Panc1 (cell line): ENCODE results near the gene PRDM10. TPM values are rescaled to one million over a fixed set of nuclear protein-coding genes. Genes with fewer than 3 reads are reported as not detected.

Experiments used
- ATAC-seq: fragments of 200-7000 bp; cut with Tn5 transposase; 2 replicates; pipeline ENCODE4 v1.9.1; 2020; ENCODE audit warnings: mild to moderate bottlenecking, moderate library complexity
- BruUV-seq: library from RNA; stranded (reverse); fragments of 400-500 nt; replicated peaks from 2 replicates; lab custom pipeline; 2021; lab: Mats Ljungman, UMichigan
- CTCF ChIA-PET: fragments of 300-600 bp; sonication (Branson Sonifier 250); formaldehyde crosslinking; loops from one replicate; lab custom pipeline; 2022; ENCODE audit warnings: antibody characterized with exemption; lab: Charles Lee
- POLR2A ChIA-PET: fragments of 300-600 bp; sonication (Branson Sonifier 250); formaldehyde crosslinking; loops from one replicate; lab custom pipeline; 2022; ENCODE audit warnings: antibody characterized with exemption; lab: Charles Lee
- DNase-seq: peaks from one replicate; pipeline ENCODE4 v3.0.0-alpha.2; 2010; ENCODE audit warnings: low read depth, low spot score
- H3K27ac ChIP-seq: 2 replicates; pipeline ENCODE4 v1.5.1; 2011; ENCODE audit warnings: mild to moderate bottlenecking, low read length, inconsistent platforms
- H3K27me3 ChIP-seq: fragments of 200-500 bp; sonication (Bioruptor generic); 2 replicates; pipeline ENCODE4 v1.6.0; 2014; ENCODE audit warnings: low read length, inconsistent platforms; ENCODE audit not compliant: control insufficient read depth, insufficient read depth
- H3K36me3 ChIP-seq: fragments of 200-500 bp; sonication (Bioruptor generic); 2 replicates; pipeline ENCODE4 v1.5.1; 2014; ENCODE audit warnings: inconsistent platforms, mild to moderate bottlenecking, low read length, moderate library complexity; ENCODE audit not compliant: control insufficient read depth, insufficient read depth
- H3K4me1 ChIP-seq: 2 replicates; pipeline ENCODE4 v1.5.1; 2011; ENCODE audit warnings: inconsistent platforms, mild to moderate bottlenecking, low read length, moderate library complexity; ENCODE audit not compliant: control insufficient read depth, insufficient read depth
- H3K4me3 ChIP-seq, 2 experiments: 2 replicates each; pipeline ENCODE4 v1.5.1; 2011 to 2012; ENCODE audit warnings: low read depth in 2 of 2, low read length in 2 of 2, mild to moderate bottlenecking in 2 of 2, inconsistent platforms in 1 of 2, moderate library complexity in 1 of 2
- H3K9me3 ChIP-seq: fragments of 200-500 bp; sonication (Bioruptor generic); 2 replicates; pipeline ENCODE4 v1.5.1; 2014; ENCODE audit warnings: low read depth, mild to moderate bottlenecking, inconsistent platforms, low read length, moderate library complexity; ENCODE audit not compliant: control insufficient read depth, insufficient read depth
- POLR2AphosphoS5 ChIP-seq: IDR thresholded peaks from 2 replicates; pipeline ENCODE4 v1.6.1; 2012; ENCODE audit warnings: mild to moderate bottlenecking, low read depth, low read length, moderate library complexity
- SIN3A ChIP-seq: IDR thresholded peaks from 2 replicates; pipeline ENCODE4 v1.6.1; 2012; ENCODE audit warnings: low read depth, mild to moderate bottlenecking, low read length, moderate library complexity, borderline replicate concordance; ENCODE audit not compliant: insufficient read depth
- TCF7L2 ChIP-seq: IDR thresholded peaks from 2 replicates; pipeline ENCODE4 v1.6.1; 2011; ENCODE audit warnings: mild to moderate bottlenecking, low read depth, low read length, inconsistent platforms
- in situ Hi-C: cut with HindIII; loops from 2 replicates; pipeline ENCODE4 v1.10.0; 2016; ENCODE audit warnings: low sequenced_read_pairs, low pct_unique_long_range_greater_than_20kb
- intact Hi-C: fragments of 100-400 bp; cut with micrococcal nuclease; formaldehyde crosslinking; loops from one replicate; pipeline ENCODE4 v1.10.0; 2022; ENCODE audit not compliant: unreplicated experiment
- total RNA-seq: library from RNA; stranded (reverse); gene quantifications from one replicate; pipeline ENCODE4 v1.2.1, GENCODE V29; 2021; ENCODE audit not compliant: unreplicated experiment
- TF ChIP-seq, protein P1 (sequence below), 2 experiments: IDR thresholded peaks; 2 replicates each; pipeline ENCODE4 v1.6.1; 2011 to 2012; ENCODE audit warnings: low read depth in 2 of 2, control low read depth in 1 of 2, low read length in 1 of 2, mild to moderate bottlenecking in 1 of 2, moderate library complexity in 1 of 2; ENCODE audit not compliant: insufficient read depth in 1 of 2
- TF ChIP-seq, protein P2 (sequence below): fragments of 450-650 bp; IDR thresholded peaks from 2 replicates; pipeline ENCODE4 v1.5.1; 2017; ENCODE audit warnings: mild to moderate bottlenecking

PRDM10 gene
- total RNA-seq, 1 experiment from 2014 or later: 12.5 TPM

GRCh38 chr11:129975543-129975942 lies 27.1 kb downstream of the PRDM10 start:
- TF ChIP-seq POLR2AphosphoS5: no peak
- TF ChIP-seq, protein P1, sequence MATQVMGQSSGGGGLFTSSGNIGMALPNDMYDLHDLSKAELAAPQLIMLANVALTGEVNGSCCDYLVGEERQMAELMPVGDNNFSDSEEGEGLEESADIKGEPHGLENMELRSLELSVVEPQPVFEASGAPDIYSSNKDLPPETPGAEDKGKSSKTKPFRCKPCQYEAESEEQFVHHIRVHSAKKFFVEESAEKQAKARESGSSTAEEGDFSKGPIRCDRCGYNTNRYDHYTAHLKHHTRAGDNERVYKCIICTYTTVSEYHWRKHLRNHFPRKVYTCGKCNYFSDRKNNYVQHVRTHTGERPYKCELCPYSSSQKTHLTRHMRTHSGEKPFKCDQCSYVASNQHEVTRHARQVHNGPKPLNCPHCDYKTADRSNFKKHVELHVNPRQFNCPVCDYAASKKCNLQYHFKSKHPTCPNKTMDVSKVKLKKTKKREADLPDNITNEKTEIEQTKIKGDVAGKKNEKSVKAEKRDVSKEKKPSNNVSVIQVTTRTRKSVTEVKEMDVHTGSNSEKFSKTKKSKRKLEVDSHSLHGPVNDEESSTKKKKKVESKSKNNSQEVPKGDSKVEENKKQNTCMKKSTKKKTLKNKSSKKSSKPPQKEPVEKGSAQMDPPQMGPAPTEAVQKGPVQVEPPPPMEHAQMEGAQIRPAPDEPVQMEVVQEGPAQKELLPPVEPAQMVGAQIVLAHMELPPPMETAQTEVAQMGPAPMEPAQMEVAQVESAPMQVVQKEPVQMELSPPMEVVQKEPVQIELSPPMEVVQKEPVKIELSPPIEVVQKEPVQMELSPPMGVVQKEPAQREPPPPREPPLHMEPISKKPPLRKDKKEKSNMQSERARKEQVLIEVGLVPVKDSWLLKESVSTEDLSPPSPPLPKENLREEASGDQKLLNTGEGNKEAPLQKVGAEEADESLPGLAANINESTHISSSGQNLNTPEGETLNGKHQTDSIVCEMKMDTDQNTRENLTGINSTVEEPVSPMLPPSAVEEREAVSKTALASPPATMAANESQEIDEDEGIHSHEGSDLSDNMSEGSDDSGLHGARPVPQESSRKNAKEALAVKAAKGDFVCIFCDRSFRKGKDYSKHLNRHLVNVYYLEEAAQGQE (IDR thresholded peaks at IDR 0.05; ENCODE audit: insufficient read depth in 1 of 2, low read depth in 2 of 2, low read length in 1 of 2): no peak
- TF ChIP-seq, protein P2, sequence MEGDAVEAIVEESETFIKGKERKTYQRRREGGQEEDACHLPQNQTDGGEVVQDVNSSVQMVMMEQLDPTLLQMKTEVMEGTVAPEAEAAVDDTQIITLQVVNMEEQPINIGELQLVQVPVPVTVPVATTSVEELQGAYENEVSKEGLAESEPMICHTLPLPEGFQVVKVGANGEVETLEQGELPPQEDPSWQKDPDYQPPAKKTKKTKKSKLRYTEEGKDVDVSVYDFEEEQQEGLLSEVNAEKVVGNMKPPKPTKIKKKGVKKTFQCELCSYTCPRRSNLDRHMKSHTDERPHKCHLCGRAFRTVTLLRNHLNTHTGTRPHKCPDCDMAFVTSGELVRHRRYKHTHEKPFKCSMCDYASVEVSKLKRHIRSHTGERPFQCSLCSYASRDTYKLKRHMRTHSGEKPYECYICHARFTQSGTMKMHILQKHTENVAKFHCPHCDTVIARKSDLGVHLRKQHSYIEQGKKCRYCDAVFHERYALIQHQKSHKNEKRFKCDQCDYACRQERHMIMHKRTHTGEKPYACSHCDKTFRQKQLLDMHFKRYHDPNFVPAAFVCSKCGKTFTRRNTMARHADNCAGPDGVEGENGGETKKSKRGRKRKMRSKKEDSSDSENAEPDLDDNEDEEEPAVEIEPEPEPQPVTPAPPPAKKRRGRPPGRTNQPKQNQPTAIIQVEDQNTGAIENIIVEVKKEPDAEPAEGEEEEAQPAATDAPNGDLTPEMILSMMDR: no peak
- no peak for TF ChIP-seq SIN3A
- no peak for TF ChIP-seq TCF7L2
- ChIA-PET POLR2A (no interaction called here), CTCF (no interaction called here)
- DNase-seq (no peak), ATAC-seq (no peak)
- Histone ChIP-seq H3K4me3 (no peak overlapping the region), H3K4me1 (no peaks in the 10 kb centered on the region), H3K36me3 (no peaks in the 10 kb centered on the region), H3K27me3 (no peaks in the 10 kb centered on the region), H3K27ac (no peak overlapping the region), H3K9me3 (no peaks in the 10 kb centered on the region)
- in situ Hi-C loops (no loop called here), intact Hi-C loops (no loop called here)
- BruUV-seq: no TSS peak

GRCh38 chr11:129974672-129975071 lies 28.0 kb downstream of the PRDM10 start:
- Histone ChIP-seq H3K4me3 (no peak overlapping the region), H3K27ac (no peak overlapping the region), H3K36me3 (no peaks in the 10 kb centered on the region), H3K4me1 (no peaks in the 10 kb centered on the region), H3K9me3 (no peaks in the 10 kb centered on the region), H3K27me3 (no peaks in the 10 kb centered on the region)
- ChIA-PET POLR2A (no interaction called here), CTCF (no interaction called here)
- intact Hi-C loops: no loop called here
- TF ChIP-seq, protein P2: no peak
- no peak for TF ChIP-seq POLR2AphosphoS5
- TF ChIP-seq SIN3A: no peak
- TF ChIP-seq, protein P1 (IDR thresholded peaks at IDR 0.05; ENCODE audit: insufficient read depth in 1 of 2, low read depth in 2 of 2, low read length in 1 of 2): no peak
- TF ChIP-seq TCF7L2: no peak
- no TSS peak for BruUV-seq
- in situ Hi-C loops: no loop called here
- no peak for ATAC-seq
- DNase-seq: no peak
